Gastrocnemius medialis (tissue), 4 donors: Measurements from ENCODE around the gene PDE4D.

ENCODE experiments used
- CTCF ChIP-seq, 5 experiments: fragments of 450-650 bp in 3 of 5; fragments of 200-600 bp in 2 of 5; sonication (generic) in 2 of 5; IDR thresholded peaks in 4 of 5; conservative IDR thresholded peaks in 1 of 5; 1 replicate in 4 of 5; 2 replicates in 1 of 5; pipeline ENCODE4 v1.5.1; 2016 to 2019; ENCODE audit warnings: antibody characterized with exemption in 5 of 5, mild to moderate bottlenecking in 3 of 5, moderate library complexity in 3 of 5
- POLR2A ChIP-seq, 2 donors: fragments of 450-650 bp; IDR thresholded peaks; one replicate each; pipeline ENCODE4 v1.6.1; 2017; ENCODE audit warnings: antibody characterized with exemption in 2 of 2, mild to moderate bottlenecking in 2 of 2, moderate library complexity in 2 of 2

GRCh38 chr5:59197911-59198310 lies 695.6 kb downstream of the PDE4D start:
- TF ChIP-seq CTCF (IDR thresholded peaks at IDR 0.05 in 4 of 5, conservative IDR thresholded peaks at IDR 0.05 in 1 of 5) (no peak), POLR2A (IDR thresholded peaks at IDR 0.05) (no peak)
